Hematopoietic multipotent progenitor cell treated with erythropoietin and hydrocortisone succinate and interleukin-3 and kit ligand, for 6 days (in vitro differentiated cells): ENCODE measurements around the gene FBXL14.

Experiments used
- DNase-seq: peaks from one replicate; pipeline ENCODE4 v3.0.0-alpha.2; 2015

FBXL14 gene

DNA sequence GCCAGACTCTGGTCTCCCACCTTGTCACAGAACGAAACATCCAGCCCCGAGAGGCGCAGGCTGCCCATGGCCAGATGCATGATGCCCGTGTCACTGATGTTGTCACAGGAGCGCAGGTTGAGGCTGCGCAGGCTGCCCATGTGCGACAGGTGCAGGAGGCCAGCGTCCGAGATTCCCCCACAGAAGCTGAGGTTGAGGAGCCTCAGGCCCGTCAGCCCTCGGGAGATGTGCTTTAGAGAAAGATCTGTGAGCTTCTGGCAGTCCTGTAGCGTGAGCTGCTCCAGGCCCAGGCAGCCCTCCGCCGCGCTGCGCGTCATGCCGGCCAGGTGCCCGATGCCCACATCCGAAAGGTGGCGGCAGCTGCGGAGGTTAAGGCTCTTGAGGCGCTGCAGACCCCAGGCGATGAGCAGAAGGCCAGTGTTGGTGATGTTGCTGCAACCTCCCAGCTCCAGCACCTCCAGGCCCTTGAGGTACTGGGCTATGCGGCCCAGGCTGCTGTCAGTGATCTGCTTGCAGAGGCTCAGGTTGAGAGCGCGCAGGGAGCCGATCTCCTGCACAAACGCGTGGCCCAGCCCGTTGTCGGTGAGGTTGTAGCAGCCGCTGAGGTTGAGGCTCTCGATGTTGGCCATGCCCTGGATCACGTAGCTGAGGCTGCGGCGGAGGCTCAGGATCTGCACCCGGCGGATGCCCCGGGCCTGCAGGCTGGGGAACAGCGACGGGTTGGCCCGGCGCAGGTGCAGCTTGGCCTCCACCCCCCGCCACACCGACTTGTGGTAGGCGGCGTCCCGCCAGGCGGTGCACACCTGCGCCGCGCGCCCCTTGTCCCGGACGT, 991 bp downstream of the FBXL14 start:
- peak; percentile 60 for DNase-seq

GRCh38 chr12:1592444-1593173, 1.8 kb downstream of the FBXL14 start:
- peak; percentile 67 for DNase-seq

GRCh38 chr12:1591543-1591942, 2.8 kb downstream of the FBXL14 start:
- peak; percentile 52 for DNase-seq

DNA sequence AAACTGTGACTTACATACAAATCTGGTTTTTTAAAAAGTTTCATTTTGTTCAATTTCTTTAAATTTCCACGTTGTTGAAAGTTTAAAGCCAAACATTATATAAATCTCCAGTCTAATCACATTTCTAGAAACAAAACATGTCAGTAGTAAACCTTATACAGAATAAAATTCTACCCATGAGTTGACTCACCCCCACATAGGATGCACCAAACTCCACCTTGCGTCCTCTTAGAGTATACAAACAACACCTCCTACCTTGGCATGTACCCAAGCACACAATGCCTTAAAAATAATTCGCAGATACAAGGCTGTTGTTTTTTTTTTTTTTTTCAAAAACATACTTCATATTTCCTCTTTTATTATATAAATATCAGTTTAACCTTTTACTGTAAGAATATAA, 3.3 kb downstream of the FBXL14 start:
- DNase-seq, result peak; percentile 58

- DNase-seq, result peak; percentile 25
Measured at GRCh38 chr12:1590221-1590979, 4.0 kb downstream of the FBXL14 start.

- DNase-seq, result no peak
Measured at GRCh38 chr12:1588575-1588947, 5.8 kb downstream of the FBXL14 start.

GRCh38 chr12:1587927-1588574, 6.3 kb downstream of the FBXL14 start:
- DNase-seq, result no peak

DNA sequence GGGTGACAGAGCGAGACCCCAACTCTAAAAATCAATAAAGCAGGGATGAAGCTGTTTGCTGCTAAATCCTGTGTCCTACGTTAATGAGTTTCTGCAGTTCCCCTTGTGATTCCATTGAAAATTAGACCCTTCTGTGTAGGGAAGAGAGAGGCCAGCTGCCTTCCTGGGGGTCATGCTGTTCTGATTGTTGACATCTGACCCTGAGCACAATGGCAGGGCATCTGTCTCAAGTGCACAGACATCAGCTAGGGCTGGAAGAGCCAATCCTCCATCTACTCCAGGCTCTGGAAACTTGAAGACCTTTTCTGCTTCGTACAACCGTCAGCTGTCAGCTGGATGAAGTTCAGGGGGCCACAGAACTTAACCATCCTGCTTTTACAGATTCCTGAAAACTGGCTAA, 10.1 kb downstream of the FBXL14 start:
- DNase-seq, result no peak

DNA sequence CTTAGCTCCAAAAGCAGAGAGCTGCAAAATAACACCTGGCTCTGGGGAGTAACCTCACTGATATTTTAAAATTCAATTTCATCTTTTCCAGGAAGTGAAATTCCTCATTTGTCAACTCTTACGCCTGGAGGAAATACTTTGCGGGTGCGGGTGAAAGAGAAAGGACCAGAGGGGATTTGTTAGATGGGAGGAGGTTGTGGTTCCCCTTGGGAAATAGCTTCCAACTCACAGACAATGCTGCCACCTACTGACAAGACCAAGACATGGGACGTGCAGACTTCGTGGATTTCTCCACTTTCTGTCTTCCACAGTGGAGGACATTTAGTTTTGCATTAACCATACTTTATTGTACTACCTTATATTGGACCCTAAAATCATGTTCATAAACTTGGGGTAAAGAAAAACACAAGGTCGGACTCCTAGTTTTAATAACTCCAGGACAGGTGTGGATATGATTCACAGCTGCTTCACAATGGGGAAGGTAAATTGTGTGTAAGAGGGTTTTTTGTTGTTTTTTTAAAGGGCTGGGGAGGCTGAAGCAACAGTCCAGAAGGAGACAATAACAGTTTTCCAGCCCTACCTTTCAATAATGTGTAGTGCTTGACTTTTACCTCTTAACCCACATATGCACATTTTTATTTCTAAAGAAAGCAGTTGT, 10.8 kb downstream of the FBXL14 start:
- DNase-seq, result peak; percentile 94

GRCh38 chr12:1582709-1583050, 11.7 kb downstream of the FBXL14 start:
- DNase-seq, result no peak

GRCh38 chr12:1581973-1582708, 12.2 kb downstream of the FBXL14 start:
- DNase-seq, result no peak

DNA sequence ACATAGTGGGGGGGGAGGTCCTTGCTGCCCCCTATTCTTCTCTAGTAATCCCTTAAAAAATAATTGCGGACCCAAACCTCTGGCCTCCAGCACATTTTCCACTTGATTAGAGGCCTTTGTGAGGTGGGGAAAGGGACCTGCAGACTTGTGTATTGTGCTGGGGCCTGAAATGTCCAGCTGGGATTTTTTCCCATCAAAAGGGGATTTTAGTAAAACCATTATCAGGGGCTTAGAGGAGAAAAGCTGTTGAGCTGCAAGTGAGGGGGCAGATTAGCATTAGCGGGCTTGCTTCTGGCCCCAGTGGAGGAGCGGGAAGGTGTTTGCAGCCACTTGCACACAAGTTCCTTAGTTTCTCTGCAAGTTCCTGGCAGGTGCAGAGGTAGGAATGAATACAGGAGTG, 13.9 kb downstream of the FBXL14 start:
- no peak for DNase-seq

DNA sequence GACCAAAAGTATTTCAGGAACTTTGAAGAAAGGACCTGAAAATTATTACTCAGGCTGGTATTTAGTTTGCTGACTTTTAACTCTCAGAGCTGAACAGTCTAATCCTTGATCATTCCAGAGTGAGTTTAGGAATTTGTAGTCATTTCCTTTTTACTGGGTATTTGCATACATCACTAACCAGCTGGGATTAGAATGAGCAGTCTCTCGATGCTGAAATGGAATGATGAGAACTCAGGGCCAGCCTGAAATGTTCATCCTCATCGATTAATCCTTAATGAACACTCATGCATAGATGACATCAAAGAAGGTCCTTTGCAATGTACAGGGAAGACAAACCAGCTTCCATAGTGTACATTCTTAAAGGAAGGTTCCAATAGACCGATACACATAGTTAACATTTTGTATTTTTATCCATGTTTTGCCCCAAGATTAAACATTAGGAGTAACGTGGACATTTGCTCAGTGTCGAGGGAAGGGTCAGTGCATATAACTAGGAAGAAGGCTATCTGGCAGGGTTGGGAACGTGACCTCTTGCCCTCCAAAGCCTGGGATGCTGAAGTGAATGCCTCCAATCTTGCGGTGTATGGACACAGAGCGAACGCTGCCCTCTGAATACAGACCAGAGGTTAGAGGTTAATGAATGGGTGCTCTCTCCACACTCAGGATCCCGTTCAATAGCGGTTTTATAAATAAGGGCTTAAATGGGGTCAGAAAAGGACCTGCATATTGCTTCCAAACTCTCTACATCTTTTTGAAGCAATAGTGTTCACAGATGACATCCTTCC, 14.5 kb downstream of the FBXL14 start:
- no peak for DNase-seq

- DNase-seq, result peak; percentile 60
Measured at GRCh38 chr12:1576410-1577241, 17.8 kb downstream of the FBXL14 start.

DNA sequence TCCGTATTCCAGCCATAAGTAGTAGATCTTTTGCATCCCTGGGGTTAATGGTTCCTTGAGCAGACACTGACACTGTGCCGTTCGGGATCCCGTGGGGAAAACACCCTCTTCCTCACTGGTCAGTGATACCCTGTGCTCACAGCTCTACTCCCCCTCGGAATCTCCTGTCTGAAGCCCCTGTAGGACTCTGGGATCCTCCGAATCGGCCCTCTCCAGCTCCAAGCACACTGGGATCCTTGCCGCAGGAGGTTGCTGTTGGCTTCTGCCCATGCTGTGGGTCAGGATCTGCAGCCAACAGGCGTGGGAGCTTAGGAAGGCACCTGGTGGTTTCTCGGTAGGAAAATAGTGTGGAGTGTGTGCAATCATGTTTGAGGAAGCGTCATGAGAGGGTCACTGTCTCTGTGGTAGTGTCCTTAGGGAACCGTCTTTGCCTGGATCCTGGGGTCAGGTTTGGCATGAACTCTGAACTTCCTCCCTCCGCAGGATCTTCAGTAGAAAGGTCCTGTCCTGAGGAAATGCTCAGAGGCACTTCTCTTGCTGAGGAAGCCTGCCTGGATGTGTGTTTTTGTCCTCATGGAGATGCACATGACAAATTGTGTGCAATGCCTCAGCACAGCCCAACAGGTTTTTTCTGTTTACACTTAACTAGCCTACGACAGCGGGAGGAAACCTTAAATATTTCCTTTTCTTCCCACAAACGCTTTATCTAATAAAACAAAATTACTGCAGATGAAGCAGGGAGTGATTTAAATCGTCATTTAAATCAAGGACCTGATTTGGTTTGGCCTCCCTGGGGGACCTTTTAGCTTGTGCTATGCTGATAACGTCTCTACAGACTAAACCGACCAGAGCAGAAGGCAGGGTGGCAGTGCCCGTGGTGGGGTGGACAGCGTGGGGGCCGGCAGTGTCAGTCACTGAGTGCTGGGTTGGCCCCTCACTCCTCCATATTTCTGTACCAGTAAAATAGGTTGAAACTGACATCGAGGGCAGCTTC, 18.7 kb downstream of the FBXL14 start:
- DNase-seq, result peak; percentile 49

DNA sequence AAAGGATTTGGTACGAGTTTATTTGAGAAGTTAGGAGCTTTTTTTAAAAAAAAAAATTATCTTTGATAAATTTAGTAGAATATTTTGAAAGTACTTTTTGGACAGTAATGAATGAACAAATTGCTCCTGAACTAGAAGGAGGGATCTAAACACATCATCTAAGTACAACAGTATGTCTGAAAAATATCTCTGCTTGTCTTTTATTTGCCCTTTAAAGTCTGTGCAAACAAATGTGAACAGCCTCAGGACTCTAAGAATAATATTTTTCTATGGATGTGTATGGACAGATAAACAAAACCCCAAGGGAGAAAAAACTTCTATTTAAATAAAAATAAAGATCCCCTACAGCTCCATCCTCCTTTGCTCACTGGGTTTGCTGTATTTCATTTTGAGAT, 19.5 kb downstream of the FBXL14 start:
- no peak for DNase-seq

GRCh38 chr12:1573960-1574864, 20.2 kb downstream of the FBXL14 start:
- no peak for DNase-seq

GRCh38 chr12:1572731-1573130, 21.6 kb downstream of the FBXL14 start:
- no peak for DNase-seq
